Activated CD4-positive, alpha-beta T cell treated with anti-CD3 and anti-CD28 coated beads, Interleukin-2, amount 50 U/mL, for 4 hours (primary cell): ENCODE measurements around the gene C3orf52.
"Not testable (repeated sequence)": the region's sequence is repeated elsewhere in the genome, so short reads cannot be mapped to it uniquely, and the experiment has no call there.

ENCODE experiments used
- DNase-seq, 2 experiments: peaks; one replicate each; pipeline ENCODE4 v3.0.0-alpha.2; 2020

Gene C3orf52

GRCh38 chr3:112086076-112086854 lies at the start of gene C3orf52:
Gene C3orf52 (plus strand): TSS chr3:112086389. CDS start chr3:112086408, 19 bp downstream.
- peak; percentile 31 to 43 for DNase-seq

GRCh38 chr3:112037194-112037593 lies 49.0 kb upstream of the C3orf52 start:
- DNase-seq: not testable (repeated sequence)

GRCh38 chr3:112038863-112039262 lies 47.3 kb upstream of the C3orf52 start:
- DNase-seq: no peak

GRCh38 chr3:112041321-112041720 lies 44.9 kb upstream of the C3orf52 start:
- no peak for DNase-seq

- DNase-seq: no peak
These were observed 43.3 kb upstream of the C3orf52 start for GRCh38 chr3:112042842-112043280.

GRCh38 chr3:112043621-112044201 lies 42.5 kb upstream of the C3orf52 start:
- peak; percentile 16 to 25 for DNase-seq

- no peak for DNase-seq
These were observed 39.6 kb upstream of the C3orf52 start for GRCh38 chr3:112046599-112046998.

GRCh38 chr3:112047264-112047663 lies 38.9 kb upstream of the C3orf52 start:
- no peak for DNase-seq

GRCh38 chr3:112048911-112049310 lies 37.3 kb upstream of the C3orf52 start:
- DNase-seq: no peak

- DNase-seq: no peak
These were observed 33.0 kb upstream of the C3orf52 start for GRCh38 chr3:112053229-112053628.

- DNase-seq: peak in 1 of 2 experiments; percentile 9
These were observed 29.7 kb upstream of the C3orf52 start for GRCh38 chr3:112056451-112056929.

- no peak for DNase-seq
These were observed 26.7 kb upstream of the C3orf52 start for GRCh38 chr3:112059497-112059896.

GRCh38 chr3:112061152-112061551 lies 25.0 kb upstream of the C3orf52 start:
- DNase-seq: no peak

GRCh38 chr3:112072387-112073060 lies 13.7 kb upstream of the C3orf52 start:
- DNase-seq: peak; percentile 54 to 56

GRCh38 chr3:112074006-112074405 lies 12.2 kb upstream of the C3orf52 start:
- no peak for DNase-seq

- peak in 1 of 2 experiments; percentile 6 for DNase-seq
These were observed 11.3 kb upstream of the C3orf52 start for GRCh38 chr3:112074616-112075497.

GRCh38 chr3:112078125-112079083 lies 7.8 kb upstream of the C3orf52 start:
- DNase-seq: no peak

- DNase-seq: no peak
These were observed 3.0 kb upstream of the C3orf52 start for GRCh38 chr3:112083239-112083638.

GRCh38 chr3:112084980-112085705 lies 1.0 kb upstream of the C3orf52 start:
- no peak for DNase-seq

GRCh38 chr3:112085735-112086075 lies 484 bp upstream of the C3orf52 start:
- DNase-seq: no peak
